Panc1 (cell line): ENCODE data around the gene SDF4. TPM values are rescaled to one million over a fixed set of nuclear protein-coding genes. Genes with fewer than 3 reads are reported as not detected.

Experiments used
- ATAC-seq: fragments of 200-7000 bp; cut with Tn5 transposase; 2 replicates; pipeline ENCODE4 v1.9.1; 2020; ENCODE audit warnings: mild to moderate bottlenecking, moderate library complexity
- Bru-seq: library from RNA; stranded (reverse); fragments of 400-500 nt; gene quantifications from one replicate; lab custom pipeline; 2021; lab: Mats Ljungman, UMichigan
- BruChase-seq, 2 experiments: library from RNA; stranded (reverse); fragments of 400-500 nt; gene quantifications; one replicate each; lab custom pipeline; 2021; lab: Mats Ljungman, UMichigan
- BruUV-seq: library from RNA; stranded (reverse); fragments of 400-500 nt; replicated peaks from 2 replicates; lab custom pipeline; 2021; lab: Mats Ljungman, UMichigan
- CTCF ChIA-PET: fragments of 300-600 bp; sonication (Branson Sonifier 250); formaldehyde crosslinking; loops from one replicate; lab custom pipeline; 2022; ENCODE audit warnings: antibody characterized with exemption; lab: Charles Lee
- POLR2A ChIA-PET: fragments of 300-600 bp; sonication (Branson Sonifier 250); formaldehyde crosslinking; loops from one replicate; lab custom pipeline; 2022; ENCODE audit warnings: antibody characterized with exemption; lab: Charles Lee
- DNase-seq: peaks from one replicate; pipeline ENCODE4 v3.0.0-alpha.2; 2010; ENCODE audit warnings: low read depth, low spot score
- H3K27ac ChIP-seq: 2 replicates; pipeline ENCODE4 v1.5.1; 2011; ENCODE audit warnings: mild to moderate bottlenecking, low read length, inconsistent platforms
- H3K27me3 ChIP-seq: fragments of 200-500 bp; sonication (Bioruptor generic); 2 replicates; pipeline ENCODE4 v1.6.0; 2014; ENCODE audit warnings: low read length, inconsistent platforms; ENCODE audit not compliant: control insufficient read depth, insufficient read depth
- H3K36me3 ChIP-seq: fragments of 200-500 bp; sonication (Bioruptor generic); 2 replicates; pipeline ENCODE4 v1.5.1; 2014; ENCODE audit warnings: inconsistent platforms, mild to moderate bottlenecking, low read length, moderate library complexity; ENCODE audit not compliant: control insufficient read depth, insufficient read depth
- H3K4me1 ChIP-seq: 2 replicates; pipeline ENCODE4 v1.5.1; 2011; ENCODE audit warnings: inconsistent platforms, mild to moderate bottlenecking, low read length, moderate library complexity; ENCODE audit not compliant: control insufficient read depth, insufficient read depth
- H3K4me3 ChIP-seq, 2 experiments: 2 replicates each; pipeline ENCODE4 v1.5.1; 2011 to 2012; ENCODE audit warnings: low read depth in 2 of 2, low read length in 2 of 2, mild to moderate bottlenecking in 2 of 2, inconsistent platforms in 1 of 2, moderate library complexity in 1 of 2
- H3K9me3 ChIP-seq: fragments of 200-500 bp; sonication (Bioruptor generic); 2 replicates; pipeline ENCODE4 v1.5.1; 2014; ENCODE audit warnings: low read depth, mild to moderate bottlenecking, inconsistent platforms, low read length, moderate library complexity; ENCODE audit not compliant: control insufficient read depth, insufficient read depth
- POLR2AphosphoS5 ChIP-seq: IDR thresholded peaks from 2 replicates; pipeline ENCODE4 v1.6.1; 2012; ENCODE audit warnings: mild to moderate bottlenecking, low read depth, low read length, moderate library complexity
- SIN3A ChIP-seq: IDR thresholded peaks from 2 replicates; pipeline ENCODE4 v1.6.1; 2012; ENCODE audit warnings: low read depth, mild to moderate bottlenecking, low read length, moderate library complexity, borderline replicate concordance; ENCODE audit not compliant: insufficient read depth
- TCF7L2 ChIP-seq: IDR thresholded peaks from 2 replicates; pipeline ENCODE4 v1.6.1; 2011; ENCODE audit warnings: mild to moderate bottlenecking, low read depth, low read length, inconsistent platforms
- in situ Hi-C: cut with HindIII; loops from 2 replicates; pipeline ENCODE4 v1.10.0; 2016; ENCODE audit warnings: low sequenced_read_pairs, low pct_unique_long_range_greater_than_20kb
- intact Hi-C: fragments of 100-400 bp; cut with micrococcal nuclease; formaldehyde crosslinking; loops from one replicate; pipeline ENCODE4 v1.10.0; 2022; ENCODE audit not compliant: unreplicated experiment
- long read RNA-seq: library from polyadenylated mRNA; unstranded; transcript quantifications from one replicate; pipeline ENCODE4 v2.0.0, GENCODE V29; 2021; ENCODE audit not compliant: unreplicated experiment
- polyA plus RNA-seq: library from polyadenylated mRNA; unstranded; fragments of >200 nt; gene quantifications from one replicate; pipeline ENCODE4 v1.2.1, GENCODE V29; 2012; ENCODE audit warnings: missing spikeins; ENCODE audit not compliant: insufficient read length
- total RNA-seq: library from RNA; stranded (reverse); gene quantifications from one replicate; pipeline ENCODE4 v1.2.1, GENCODE V29; 2021; ENCODE audit not compliant: unreplicated experiment
- TF ChIP-seq, protein P1 (sequence below): fragments of 450-650 bp; IDR thresholded peaks from 2 replicates; pipeline ENCODE4 v1.5.1; 2017; ENCODE audit warnings: mild to moderate bottlenecking
- TF ChIP-seq, protein P2 (sequence below), 2 experiments: IDR thresholded peaks; 2 replicates each; pipeline ENCODE4 v1.6.1; 2011 to 2012; ENCODE audit warnings: low read depth in 2 of 2, control low read depth in 1 of 2, low read length in 1 of 2, mild to moderate bottlenecking in 1 of 2, moderate library complexity in 1 of 2; ENCODE audit not compliant: insufficient read depth in 1 of 2

SDF4 gene, protein sequence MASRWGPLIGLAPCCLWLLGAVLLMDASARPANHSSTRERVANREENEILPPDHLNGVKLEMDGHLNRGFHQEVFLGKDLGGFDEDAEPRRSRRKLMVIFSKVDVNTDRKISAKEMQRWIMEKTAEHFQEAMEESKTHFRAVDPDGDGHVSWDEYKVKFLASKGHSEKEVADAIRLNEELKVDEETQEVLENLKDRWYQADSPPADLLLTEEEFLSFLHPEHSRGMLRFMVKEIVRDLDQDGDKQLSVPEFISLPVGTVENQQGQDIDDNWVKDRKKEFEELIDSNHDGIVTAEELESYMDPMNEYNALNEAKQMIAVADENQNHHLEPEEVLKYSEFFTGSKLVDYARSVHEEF
- total RNA-seq (335 TPM), Bru-seq, nascent RNA (percentile 79 among the genes with signal in this experiment), BruChase-seq, experiment 1, labeled RNA remaining after a 2-hour chase (percentile 84 among the genes with signal in this experiment), BruChase-seq, experiment 2, labeled RNA remaining after a 6-hour chase (percentile 89 among the genes with signal in this experiment)
- 480 TPM for polyA plus RNA-seq
- long read RNA-seq, transcript SDF4-207 (3 exons, 3,516 nt) = minor isoform, 34 of 897 reads
- long read RNA-seq, transcript SDF4-201 (7 exons, 2,079 nt) = minor isoform, 28 of 897 reads
- long read RNA-seq, transcript SDF4-206 (2 exons, 2,591 nt) = minor isoform, 6 of 897 reads
- long read RNA-seq, transcript SDF4-202 (7 exons, 1,956 nt) = major isoform, 483 of 897 reads
- long read RNA-seq, partial matches to known transcripts = 191 of 897 reads
- long read RNA-seq, other reads (novel, unspliced or antisense) = 155 of 897 reads

DNA sequence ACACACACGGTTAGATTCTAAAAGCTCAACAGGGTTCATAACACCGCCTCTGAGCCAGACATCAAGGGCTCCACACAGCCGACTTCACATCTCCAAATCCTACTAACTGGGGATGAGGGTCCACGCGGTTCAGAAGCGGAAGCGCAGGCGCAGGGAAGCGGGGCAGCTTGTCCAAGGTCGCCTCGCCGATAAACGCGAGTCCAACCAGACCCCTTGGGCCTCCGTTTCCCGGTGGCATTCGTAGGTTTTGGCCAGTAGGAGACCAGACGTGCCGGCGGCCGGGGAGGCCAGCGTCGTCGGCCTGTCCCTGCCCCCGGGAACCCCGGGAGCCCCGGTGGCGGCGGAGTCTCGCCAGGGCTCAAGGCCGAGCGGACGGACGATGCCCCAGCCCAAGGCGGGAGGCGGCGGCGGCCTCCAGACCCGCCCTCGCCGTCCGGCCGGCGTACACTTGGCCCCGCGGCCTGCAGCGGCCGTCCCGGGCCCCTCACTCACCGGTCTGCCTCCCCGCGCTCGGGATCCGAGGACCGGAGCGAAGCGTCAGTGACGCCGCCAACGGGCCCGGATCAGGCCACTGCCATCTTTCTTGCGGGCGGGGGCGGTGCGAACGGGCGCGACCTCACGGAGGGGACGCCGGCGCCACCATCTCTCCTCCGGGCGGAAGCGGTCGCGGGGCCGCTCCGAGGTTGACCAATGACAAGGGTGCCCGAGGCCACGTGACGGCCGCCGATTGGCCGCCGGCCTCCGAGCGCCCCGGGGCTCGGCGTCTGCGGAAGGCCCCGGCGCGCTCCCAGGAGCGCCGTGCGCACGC, at the start of gene SDF4:
Gene SDF4, minus strand, starts transcription at position 602 of the 808 bp plus-strand sequence. CDS start 3,229 bp downstream, outside the sequence.
- no peaks in the 10 kb centered on the region for H3K9me3 ChIP-seq
- H3K36me3 ChIP-seq = peaks cover 8% of the 10 kb centered on the region; the same call in 1 of the 2 replicates
- intact Hi-C loops (loop anchor here (5.0 kb wide), 1 partner anchor 109 kb away; no protein-coding TSS in a partner anchor), in situ Hi-C loops (no loop called here)
- H3K27ac ChIP-seq = peak within 1 kb of the TSS; percentile 98
- no TSS peak for BruUV-seq
- H3K4me1 ChIP-seq = peaks cover 30% of the 10 kb centered on the region
- CTCF ChIA-PET = interaction anchor here (0.6 to 1.4 kb wide), 2 partner anchors 109 to 287 kb away, joined by 3 to 10 read pairs; no protein-coding TSS in a partner anchor
- H3K4me3 ChIP-seq = peak within 1 kb of the TSS; percentile 89 to 98
- POLR2A ChIA-PET = interaction anchor here (0.6 kb wide), 1 partner anchor 127 kb away, joined by 3 read pairs; no protein-coding TSS in a partner anchor
- peak; percentile 62 for TF ChIP-seq POLR2AphosphoS5
- TF ChIP-seq, protein P1, sequence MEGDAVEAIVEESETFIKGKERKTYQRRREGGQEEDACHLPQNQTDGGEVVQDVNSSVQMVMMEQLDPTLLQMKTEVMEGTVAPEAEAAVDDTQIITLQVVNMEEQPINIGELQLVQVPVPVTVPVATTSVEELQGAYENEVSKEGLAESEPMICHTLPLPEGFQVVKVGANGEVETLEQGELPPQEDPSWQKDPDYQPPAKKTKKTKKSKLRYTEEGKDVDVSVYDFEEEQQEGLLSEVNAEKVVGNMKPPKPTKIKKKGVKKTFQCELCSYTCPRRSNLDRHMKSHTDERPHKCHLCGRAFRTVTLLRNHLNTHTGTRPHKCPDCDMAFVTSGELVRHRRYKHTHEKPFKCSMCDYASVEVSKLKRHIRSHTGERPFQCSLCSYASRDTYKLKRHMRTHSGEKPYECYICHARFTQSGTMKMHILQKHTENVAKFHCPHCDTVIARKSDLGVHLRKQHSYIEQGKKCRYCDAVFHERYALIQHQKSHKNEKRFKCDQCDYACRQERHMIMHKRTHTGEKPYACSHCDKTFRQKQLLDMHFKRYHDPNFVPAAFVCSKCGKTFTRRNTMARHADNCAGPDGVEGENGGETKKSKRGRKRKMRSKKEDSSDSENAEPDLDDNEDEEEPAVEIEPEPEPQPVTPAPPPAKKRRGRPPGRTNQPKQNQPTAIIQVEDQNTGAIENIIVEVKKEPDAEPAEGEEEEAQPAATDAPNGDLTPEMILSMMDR = no peak
- peak; percentile 26; the same call in 1 of the 2 replicates for TF ChIP-seq SIN3A
- ATAC-seq (peak; percentile 93), DNase-seq (peak; percentile 59)
- H3K27me3 ChIP-seq = no peaks in the 10 kb centered on the region

DNA sequence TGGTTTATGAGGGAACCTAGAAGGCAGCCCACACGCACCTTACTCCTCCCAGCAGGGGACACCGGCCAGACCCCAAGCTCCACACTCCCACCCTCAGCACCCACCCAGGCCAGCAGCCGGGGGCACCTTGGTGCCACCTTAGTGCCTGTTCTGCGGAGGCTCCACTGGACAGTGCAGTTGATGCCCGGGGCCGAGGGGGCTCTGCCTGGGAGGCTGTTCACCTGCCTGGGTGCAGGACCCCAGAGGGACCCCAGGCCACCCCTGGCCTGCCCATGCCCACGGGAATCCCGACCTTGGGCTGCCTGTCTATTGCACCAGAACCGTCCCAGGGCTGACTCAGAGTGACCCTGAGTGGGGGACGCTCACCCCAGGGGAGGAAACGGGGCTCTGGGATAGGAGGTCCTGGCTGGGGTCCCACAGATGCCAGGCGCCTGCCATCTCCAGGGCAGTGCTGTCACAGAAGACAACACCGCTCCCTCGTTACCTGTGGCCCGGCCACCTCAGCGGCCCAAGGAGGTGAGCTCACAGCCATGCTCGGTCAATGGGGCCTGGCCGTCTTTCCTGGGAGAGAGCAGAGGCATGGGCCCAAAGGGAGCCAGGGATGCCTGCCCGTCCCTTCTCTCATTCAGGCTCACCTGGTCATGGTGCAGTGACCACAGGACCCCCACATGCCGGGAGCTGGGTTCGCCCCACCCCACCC, 49.1 kb upstream of the SDF4 start:
- in situ Hi-C loops (no loop called here), intact Hi-C loops (no loop called here)
- ATAC-seq = no peak
- Histone ChIP-seq H3K36me3 (no peaks in the 10 kb centered on the region), H3K9me3 (no peaks in the 10 kb centered on the region), H3K27me3 (no peaks in the 10 kb centered on the region), H3K27ac (no peak overlapping the region), H3K4me1 (peaks cover 18% of the 10 kb centered on the region), H3K4me3 (no peak overlapping the region)
- DNase-seq = no peak
- TF ChIP-seq TCF7L2 = no peak
- TF ChIP-seq POLR2AphosphoS5 = no peak
- TF ChIP-seq, protein P2, sequence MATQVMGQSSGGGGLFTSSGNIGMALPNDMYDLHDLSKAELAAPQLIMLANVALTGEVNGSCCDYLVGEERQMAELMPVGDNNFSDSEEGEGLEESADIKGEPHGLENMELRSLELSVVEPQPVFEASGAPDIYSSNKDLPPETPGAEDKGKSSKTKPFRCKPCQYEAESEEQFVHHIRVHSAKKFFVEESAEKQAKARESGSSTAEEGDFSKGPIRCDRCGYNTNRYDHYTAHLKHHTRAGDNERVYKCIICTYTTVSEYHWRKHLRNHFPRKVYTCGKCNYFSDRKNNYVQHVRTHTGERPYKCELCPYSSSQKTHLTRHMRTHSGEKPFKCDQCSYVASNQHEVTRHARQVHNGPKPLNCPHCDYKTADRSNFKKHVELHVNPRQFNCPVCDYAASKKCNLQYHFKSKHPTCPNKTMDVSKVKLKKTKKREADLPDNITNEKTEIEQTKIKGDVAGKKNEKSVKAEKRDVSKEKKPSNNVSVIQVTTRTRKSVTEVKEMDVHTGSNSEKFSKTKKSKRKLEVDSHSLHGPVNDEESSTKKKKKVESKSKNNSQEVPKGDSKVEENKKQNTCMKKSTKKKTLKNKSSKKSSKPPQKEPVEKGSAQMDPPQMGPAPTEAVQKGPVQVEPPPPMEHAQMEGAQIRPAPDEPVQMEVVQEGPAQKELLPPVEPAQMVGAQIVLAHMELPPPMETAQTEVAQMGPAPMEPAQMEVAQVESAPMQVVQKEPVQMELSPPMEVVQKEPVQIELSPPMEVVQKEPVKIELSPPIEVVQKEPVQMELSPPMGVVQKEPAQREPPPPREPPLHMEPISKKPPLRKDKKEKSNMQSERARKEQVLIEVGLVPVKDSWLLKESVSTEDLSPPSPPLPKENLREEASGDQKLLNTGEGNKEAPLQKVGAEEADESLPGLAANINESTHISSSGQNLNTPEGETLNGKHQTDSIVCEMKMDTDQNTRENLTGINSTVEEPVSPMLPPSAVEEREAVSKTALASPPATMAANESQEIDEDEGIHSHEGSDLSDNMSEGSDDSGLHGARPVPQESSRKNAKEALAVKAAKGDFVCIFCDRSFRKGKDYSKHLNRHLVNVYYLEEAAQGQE (IDR thresholded peaks at IDR 0.05; ENCODE audit: insufficient read depth in 1 of 2, low read depth in 2 of 2, low read length in 1 of 2) = no peak
- TF ChIP-seq, protein P1 = no peak
- no peak for TF ChIP-seq SIN3A
- CTCF ChIA-PET = no interaction called here
- no TSS peak for BruUV-seq
- POLR2A ChIA-PET = no interaction called here
